GM19035 (cell line): ENCODE data around the gene RASAL2.

Source experiments
- ATAC-seq: cut with Tn5 transposase; IDR thresholded peaks from one replicate; pipeline ENCODE4 v1.9.1; 2021; ENCODE audit not compliant: unreplicated experiment

The RASAL2 gene

GRCh38 chr1:178418284-178418955 is 324.5 kb downstream of the RASAL2 start:
- ATAC-seq = peak; percentile 86

GRCh38 chr1:178434360-178434759 is 340.5 kb downstream of the RASAL2 start:
- no peak for ATAC-seq

- ATAC-seq = no peak
Observed at GRCh38 chr1:178434899-178435435, 341.1 kb downstream of the RASAL2 start.

- ATAC-seq = no peak
Observed at GRCh38 chr1:178436899-178437298, 343.0 kb downstream of the RASAL2 start.

GRCh38 chr1:178438432-178438831 is 344.5 kb downstream of the RASAL2 start:
- no peak for ATAC-seq

GRCh38 chr1:178442925-178443324 is 349.0 kb downstream of the RASAL2 start:
- no peak for ATAC-seq

GRCh38 chr1:178450871-178451270 is 357.0 kb downstream of the RASAL2 start:
- ATAC-seq = no peak

GRCh38 chr1:178451529-178451928 is 357.6 kb downstream of the RASAL2 start:
- ATAC-seq = no peak

GRCh38 chr1:178452013-178452412 is 358.1 kb downstream of the RASAL2 start:
- no peak for ATAC-seq

- ATAC-seq = no peak
Observed at GRCh38 chr1:178456472-178456871, 362.6 kb downstream of the RASAL2 start.

- no peak for ATAC-seq
Observed at GRCh38 chr1:178457651-178458050, 363.7 kb downstream of the RASAL2 start.

- no peak for ATAC-seq
Observed at GRCh38 chr1:178458203-178458602, 364.3 kb downstream of the RASAL2 start.

- ATAC-seq = no peak
Observed at GRCh38 chr1:178461104-178461503, 367.2 kb downstream of the RASAL2 start.

GRCh38 chr1:178461701-178462100 is 367.8 kb downstream of the RASAL2 start:
- ATAC-seq = no peak

- ATAC-seq = no peak
Observed at GRCh38 chr1:178464141-178464540, 370.2 kb downstream of the RASAL2 start.

- ATAC-seq = no peak
Observed at GRCh38 chr1:178464566-178464965, 370.7 kb downstream of the RASAL2 start.

- no peak for ATAC-seq
Observed at GRCh38 chr1:178465011-178465410, 371.1 kb downstream of the RASAL2 start.

- ATAC-seq = no peak
Observed at GRCh38 chr1:178467837-178468236, 373.9 kb downstream of the RASAL2 start.

- ATAC-seq = no peak
Observed at GRCh38 chr1:178470411-178470960, 376.6 kb downstream of the RASAL2 start.

GRCh38 chr1:178472531-178472930 is 378.6 kb downstream of the RASAL2 start:
- no peak for ATAC-seq

- ATAC-seq = no peak
Observed at GRCh38 chr1:178477373-178477772, 383.5 kb downstream of the RASAL2 start.

GRCh38 chr1:178477841-178478240 is 383.9 kb downstream of the RASAL2 start:
- no peak for ATAC-seq
